ENCODE results near the gene WRAP73. TPM values are rescaled to one million over a fixed set of nuclear protein-coding genes. Genes with fewer than 3 reads are reported as not detected.

Gene WRAP73
- total RNA-seq, 1 donor from 2014 or later = 20.4 TPM

DNA sequence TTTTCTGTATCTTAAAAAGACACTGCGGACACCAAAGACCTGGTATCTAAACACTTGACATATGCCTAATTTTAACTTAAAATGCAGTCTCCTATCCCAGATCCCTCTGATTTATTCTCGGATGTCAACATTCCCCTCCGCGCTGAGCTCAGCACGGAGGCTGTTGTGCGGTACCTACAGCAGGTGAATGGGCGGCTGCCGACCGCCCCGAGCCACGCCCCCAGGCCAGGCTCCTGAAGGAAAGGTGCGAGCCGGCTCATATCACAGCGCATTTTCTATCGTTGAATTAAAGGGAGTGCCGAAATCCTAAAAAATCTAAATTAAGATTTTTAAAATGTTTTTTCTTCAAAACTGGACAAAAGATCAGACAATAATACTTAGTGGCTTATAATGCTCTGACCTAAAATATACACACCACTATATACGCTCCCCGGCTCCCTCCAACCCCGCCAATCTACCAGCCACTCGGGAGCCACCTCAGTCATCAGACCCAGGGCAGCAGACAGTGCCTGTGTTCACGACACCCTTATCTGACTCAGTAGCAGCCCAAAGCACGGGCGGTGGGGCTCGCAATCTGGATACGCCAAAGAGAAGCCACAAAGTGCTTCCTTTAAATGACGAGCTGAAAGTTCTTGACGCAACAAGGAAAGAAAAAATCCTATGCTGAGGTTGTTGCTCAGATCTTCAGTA, 4.1 kb downstream of the WRAP73 start:
- no peak for DNase-seq

GRCh38 chr1:3645247-3645646, 4.7 kb downstream of the WRAP73 start:
- DNase-seq = no peak

DNA sequence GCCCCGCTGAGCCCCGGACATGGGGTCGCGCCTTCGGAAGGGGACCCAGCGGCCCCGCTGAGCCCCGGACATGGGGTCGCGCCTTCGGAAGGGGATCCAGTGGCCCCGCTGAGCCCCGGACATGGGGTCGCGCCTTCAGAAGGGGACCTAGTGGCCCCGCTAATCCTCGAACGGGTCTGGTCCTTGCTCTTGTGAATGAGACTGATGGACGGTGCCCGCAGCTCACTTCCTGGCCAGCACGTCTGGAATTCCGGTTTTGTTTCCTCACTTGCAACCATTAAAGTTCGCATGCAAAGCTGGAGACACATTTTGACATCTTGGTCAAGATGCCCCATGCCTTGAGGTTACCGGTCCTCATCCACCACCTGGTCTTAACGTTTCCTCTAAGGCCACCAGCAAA, 5.6 kb downstream of the WRAP73 start:
- DNase-seq = no peak

- no peak for DNase-seq
These were observed 6.8 kb downstream of the WRAP73 start for GRCh38 chr1:3642919-3643675.

GRCh38 chr1:3641816-3642215, 8.1 kb downstream of the WRAP73 start:
- no peak for DNase-seq

- no peak for DNase-seq
These were observed 8.7 kb downstream of the WRAP73 start for GRCh38 chr1:3641046-3641760.

- DNase-seq = no peak
These were observed 9.6 kb downstream of the WRAP73 start for GRCh38 chr1:3640121-3640837.

GRCh38 chr1:3639397-3639911, 10.4 kb downstream of the WRAP73 start:
- no peak for DNase-seq

DNA sequence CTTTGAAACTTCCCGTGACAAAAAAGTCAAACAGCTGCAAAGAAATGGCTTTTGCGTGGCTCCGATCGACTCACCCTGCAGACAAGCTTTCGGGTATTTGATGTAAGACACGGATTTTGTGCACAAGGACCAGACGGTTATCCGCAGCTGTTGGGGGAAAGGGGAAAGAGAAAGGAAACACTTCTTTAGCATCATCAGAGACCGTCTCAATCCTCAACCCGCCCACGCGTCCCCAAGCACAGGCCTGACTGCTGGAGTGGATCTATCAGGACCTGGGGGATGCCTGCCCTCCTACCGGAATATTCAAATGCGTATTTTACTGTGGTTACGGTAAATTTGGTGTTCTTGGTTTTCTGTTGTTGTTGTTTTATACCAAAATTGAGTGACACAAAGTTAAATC, 11.2 kb downstream of the WRAP73 start:
- DNase-seq = no peak

DNA sequence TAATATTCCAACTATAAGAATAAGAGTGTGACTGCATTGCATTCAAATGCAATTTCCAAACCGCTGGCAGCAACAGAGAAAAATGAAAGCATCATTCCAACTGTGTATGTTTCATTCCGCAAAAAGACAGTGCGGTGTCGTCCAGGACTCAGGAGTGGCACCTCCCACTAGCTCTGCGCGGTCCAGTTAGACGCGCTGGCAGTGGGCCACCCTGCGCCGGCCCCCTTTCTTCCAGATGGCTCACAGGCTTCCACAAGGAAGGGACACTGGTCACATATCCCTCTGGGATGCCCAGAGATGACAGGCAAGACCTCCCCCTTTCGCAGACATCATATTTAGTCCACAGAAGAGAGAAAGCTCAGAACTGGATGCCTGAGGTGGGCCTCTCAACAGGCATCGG, 11.9 kb downstream of the WRAP73 start:
- no peak for DNase-seq

DNA sequence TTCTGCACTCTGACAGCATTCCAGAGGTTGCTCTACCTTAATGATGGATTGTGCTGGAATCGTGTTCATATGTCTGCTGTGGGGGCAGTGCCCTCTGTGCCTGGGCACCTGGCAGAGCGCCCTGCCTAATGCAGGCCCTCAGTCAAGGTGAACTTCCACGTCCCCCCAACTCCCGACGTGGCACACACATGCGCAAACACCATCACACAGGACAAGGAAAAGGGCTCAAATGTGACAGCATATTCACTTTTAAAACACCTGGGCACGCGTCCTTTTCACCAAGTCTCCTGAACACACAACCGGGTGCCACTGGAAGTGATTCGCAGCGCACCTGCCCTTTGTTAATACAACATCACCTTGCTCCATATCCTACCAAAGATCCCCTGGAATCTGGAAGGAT, 13.4 kb downstream of the WRAP73 start:
- DNase-seq = no peak

DNA sequence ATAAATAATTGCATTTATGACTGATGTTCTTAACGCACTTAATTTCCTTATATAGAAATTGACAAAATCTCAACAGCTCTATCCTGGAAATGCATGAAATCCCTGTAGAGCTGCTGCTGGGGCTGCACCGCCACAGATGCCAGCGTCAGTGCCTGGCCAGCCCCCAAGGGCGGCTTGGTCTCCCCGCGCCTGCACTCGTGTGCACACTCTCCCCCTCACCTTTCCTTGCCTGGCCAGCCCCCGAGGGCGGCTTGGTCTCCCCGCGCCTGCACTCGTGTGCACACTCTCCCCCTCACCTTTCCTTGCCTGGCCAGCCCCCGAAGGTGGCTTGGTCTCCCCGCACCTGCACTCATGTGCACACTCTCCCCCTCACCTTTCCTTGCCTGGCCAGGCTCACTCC, 13.8 kb downstream of the WRAP73 start:
- DNase-seq = no peak

DNA sequence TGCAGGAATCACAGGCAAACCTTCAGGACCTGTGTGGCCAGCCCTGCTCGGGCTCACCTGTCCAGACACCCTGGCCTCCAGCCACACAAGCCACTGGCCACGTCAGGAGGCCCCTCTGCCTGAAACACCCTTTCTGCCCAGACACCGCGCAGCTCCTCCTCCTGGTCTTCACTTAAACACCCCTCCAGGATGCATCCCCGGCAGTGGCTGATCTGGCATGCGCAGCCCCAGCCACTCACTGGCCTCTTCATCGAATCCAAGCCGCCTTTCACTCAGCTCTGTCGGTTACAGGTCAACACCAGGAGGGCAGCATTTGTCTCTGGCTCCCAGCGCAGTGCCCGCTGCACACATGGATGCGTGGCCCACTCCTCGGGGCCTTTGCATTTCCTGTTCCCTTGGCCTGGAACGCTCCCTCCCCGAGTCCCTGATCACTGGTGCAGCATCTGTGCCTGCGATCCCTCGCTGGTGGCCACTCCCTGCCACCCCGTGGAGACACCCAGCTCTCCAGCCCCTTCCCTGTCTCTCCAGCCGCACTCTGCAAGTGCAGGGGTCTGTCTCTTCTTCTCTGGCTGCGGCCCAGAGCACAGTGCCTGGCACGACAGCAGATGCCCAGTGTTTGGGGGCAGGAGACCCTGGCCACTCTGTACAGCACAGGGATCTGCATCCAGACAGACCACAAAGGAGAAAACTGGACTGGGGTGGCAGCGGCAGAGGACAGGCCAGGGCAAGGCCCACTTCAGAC, 15.7 kb downstream of the WRAP73 start:
- DNase-seq = no peak

- no peak for DNase-seq
These were observed 16.4 kb downstream of the WRAP73 start for GRCh38 chr1:3633344-3634058.

- DNase-seq = no peak
These were observed 17.1 kb downstream of the WRAP73 start for GRCh38 chr1:3632716-3633343.

DNA sequence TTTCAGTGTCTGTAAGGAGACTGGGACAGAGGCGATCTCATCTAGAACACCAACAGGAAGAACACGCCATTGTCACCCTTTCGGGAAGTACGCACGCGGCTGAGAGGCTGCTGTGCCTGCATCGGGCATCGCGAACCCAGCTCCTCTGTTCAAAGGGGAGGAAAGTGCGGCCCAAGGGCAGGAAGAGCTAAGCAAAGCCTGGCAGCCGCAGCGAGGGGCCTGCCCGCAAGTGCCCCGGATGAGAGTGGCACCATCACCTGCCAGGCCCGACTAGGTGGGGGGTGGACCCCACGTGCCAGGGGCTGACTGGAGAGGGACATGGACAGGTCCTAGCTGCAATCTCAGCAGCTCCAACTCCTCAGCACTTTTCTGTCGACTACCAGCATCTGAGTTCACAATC, 17.6 kb downstream of the WRAP73 start:
- DNase-seq = no peak

- no peak for DNase-seq
These were observed 18.3 kb downstream of the WRAP73 start for GRCh38 chr1:3631320-3632260.

DNA sequence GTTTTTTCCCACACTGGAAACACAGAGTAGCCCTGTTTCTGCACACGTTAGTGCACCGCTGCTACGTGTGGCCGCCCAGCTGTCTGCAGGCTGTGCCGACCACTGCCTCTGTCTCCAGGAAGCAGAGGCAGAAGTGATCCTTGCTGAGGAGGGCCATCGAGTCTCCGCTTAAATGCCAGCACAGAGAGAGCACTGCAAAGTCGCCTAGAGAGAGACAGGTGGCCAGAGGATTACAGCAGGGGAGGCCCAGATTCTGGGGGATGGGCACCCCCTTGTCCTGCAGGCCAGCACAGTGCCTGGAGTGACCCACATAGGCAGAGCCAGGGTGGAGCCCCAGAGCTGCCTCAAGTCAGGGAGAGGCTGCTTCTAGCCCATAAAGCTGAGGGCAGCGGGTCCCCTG, 19.0 kb downstream of the WRAP73 start:
- DNase-seq = no peak

GRCh38 chr1:3630161-3630611, 19.7 kb downstream of the WRAP73 start:
- DNase-seq = peak; percentile 30

Data from dermis blood vessel endothelial cell (primary cell).